Neural progenitor cell (in vitro differentiated cells): ENCODE measurements around the gene ZDHHC7. TPM values are rescaled to one million over a fixed set of nuclear protein-coding genes. Genes with fewer than 3 reads are reported as not detected.
"Not testable (repeated sequence)": the region's sequence is repeated elsewhere in the genome, so short reads cannot be mapped to it uniquely, and the experiment has no call there.

Experiments used
- DNase-seq: peaks from one replicate; pipeline ENCODE4 v3.0.0-alpha.2; 2016; ENCODE audit warnings: low spot score
- H2AFZ ChIP-seq: fragments of 200-600 bp; sonication (generic); replicated peaks from 2 replicates; pipeline ENCODE4 v1.6.1; 2016; ENCODE audit warnings: antibody characterized with exemption
- H3F3A ChIP-seq: fragments of 200-600 bp; sonication (generic); 2 replicates; pipeline ENCODE4 v1.6.1; 2016; ENCODE audit warnings: antibody characterized with exemption, low read depth
- H3K27ac ChIP-seq: fragments of 200-600 bp; sonication (generic); 2 replicates; pipeline ENCODE4 v1.5.1; 2016; ENCODE audit warnings: mild to moderate bottlenecking
- H3K27me3 ChIP-seq: fragments of 200-600 bp; sonication (generic); 2 replicates; pipeline ENCODE4 v1.6.1; 2016; ENCODE audit warnings: mild to moderate bottlenecking, moderate library complexity
- H3K36me3 ChIP-seq: fragments of 200-600 bp; sonication (generic); 2 replicates; pipeline ENCODE4 v1.5.1; 2016
- H3K4me1 ChIP-seq: fragments of 200-600 bp; sonication (generic); 2 replicates; pipeline ENCODE4 v1.6.1; 2016; ENCODE audit warnings: mixed run types
- H3K4me2 ChIP-seq: fragments of 200-600 bp; sonication (generic); 2 replicates; pipeline ENCODE4 v1.6.1; 2016
- H3K4me3 ChIP-seq: fragments of 200-600 bp; sonication (generic); 2 replicates; pipeline ENCODE4 v1.5.1; 2016
- H3K79me2 ChIP-seq: fragments of 200-600 bp; sonication (generic); 2 replicates; pipeline ENCODE4 v1.6.1; 2016; ENCODE audit warnings: low read depth
- H3K9ac ChIP-seq: fragments of 200-600 bp; sonication (generic); 2 replicates; pipeline ENCODE4 v1.6.1; 2016
- H3K9me3 ChIP-seq: fragments of 200-600 bp; sonication (generic); 2 replicates; pipeline ENCODE4 v1.5.1; 2016; ENCODE audit warnings: low read depth
- H4K20me1 ChIP-seq: fragments of 200-600 bp; sonication (generic); 2 replicates; pipeline ENCODE4 v1.6.1; 2016; ENCODE audit warnings: low read depth
- H3K27ac Mint-ChIP-seq: 3 replicates; pipeline ENCODE4 v1.8.0; 2021; ENCODE audit warnings: mixed read lengths
- H3K27me3 Mint-ChIP-seq: 2 replicates; pipeline ENCODE4 v1.8.0; 2022; ENCODE audit warnings: low read depth, mild to moderate bottlenecking, inconsistent platforms, moderate library complexity, mixed read lengths; ENCODE audit not compliant: insufficient read depth
- H3K36me3 Mint-ChIP-seq: 3 replicates; pipeline ENCODE4 v1.8.0; 2021; ENCODE audit warnings: mixed read lengths
- H3K4me1 Mint-ChIP-seq: 3 replicates; pipeline ENCODE4 v1.8.0; 2021; ENCODE audit warnings: mixed read lengths
- H3K4me3 Mint-ChIP-seq: 3 replicates; pipeline ENCODE4 v1.8.0; 2021; ENCODE audit warnings: mild to moderate bottlenecking, moderate library complexity, mixed read lengths
- H3K9me3 Mint-ChIP-seq: 3 replicates; pipeline ENCODE4 v1.8.0; 2020; ENCODE audit warnings: mixed read lengths
- EZH2 ChIP-seq: fragments of 200-600 bp; sonication (generic); IDR thresholded peaks from 2 replicates; pipeline ENCODE4 v1.6.1; 2017; ENCODE audit warnings: antibody characterized with exemption, mild to moderate bottlenecking, moderate library complexity
- EZH2phosphoT487 ChIP-seq: fragments of 200-600 bp; sonication (generic); IDR thresholded peaks from 2 replicates; pipeline ENCODE4 v1.6.1; 2017; ENCODE audit warnings: antibody characterized with exemption
- total RNA-seq: library from RNA; depleted of rRNA; stranded (reverse); fragments of >200 nt; gene quantifications from 2 replicates; pipeline ENCODE4 v1.2.3, GENCODE V29; 2015; ENCODE audit warnings: low replicate concordance
- TF ChIP-seq, protein P1 (sequence below): fragments of 200-600 bp; sonication (generic); IDR thresholded peaks from 2 replicates; pipeline ENCODE4 v1.5.1; 2017; ENCODE audit warnings: antibody characterized with exemption, mild to moderate bottlenecking

Gene ZDHHC7
- total RNA-seq, 1 donor from 2014 or later, result 57.0 TPM

DNA sequence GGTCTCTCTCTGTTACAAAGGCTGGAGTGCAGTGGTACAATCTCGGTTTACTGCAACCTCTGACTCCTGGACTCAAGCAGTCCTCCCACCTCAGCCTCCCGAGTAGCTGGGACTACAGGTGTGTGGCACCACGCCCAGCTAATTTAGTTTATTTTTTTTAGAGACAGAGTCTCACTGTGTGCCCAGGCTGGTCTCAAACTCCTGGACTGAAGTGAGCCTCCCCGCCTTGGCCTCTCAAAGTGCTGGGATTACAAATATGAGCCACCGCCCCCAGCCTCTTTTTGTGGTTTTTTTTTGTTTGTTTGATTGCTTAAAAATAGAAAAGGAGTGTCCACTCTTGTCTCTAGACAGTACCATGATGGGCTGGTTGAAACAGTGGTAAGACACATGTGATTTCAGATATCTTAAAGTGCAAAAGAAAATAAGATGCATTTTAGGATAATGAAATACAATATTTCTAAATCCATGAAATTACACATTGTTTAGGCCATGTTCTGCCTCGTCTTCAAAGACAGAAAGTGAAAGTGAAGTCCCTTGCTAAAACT lies 43.7 kb upstream of the ZDHHC7 start:
- peaks cover 20% of the 10 kb centered on the region for H3K4me1 Mint-ChIP-seq
- no peak for DNase-seq
- H3K9me3 ChIP-seq, result no peaks in the 10 kb centered on the region
- H3K27me3 Mint-ChIP-seq, result peaks cover 2% of the 10 kb centered on the region
- TF ChIP-seq EZH2 (no peak), EZH2phosphoT487 (no peak)
- TF ChIP-seq, protein P1, sequence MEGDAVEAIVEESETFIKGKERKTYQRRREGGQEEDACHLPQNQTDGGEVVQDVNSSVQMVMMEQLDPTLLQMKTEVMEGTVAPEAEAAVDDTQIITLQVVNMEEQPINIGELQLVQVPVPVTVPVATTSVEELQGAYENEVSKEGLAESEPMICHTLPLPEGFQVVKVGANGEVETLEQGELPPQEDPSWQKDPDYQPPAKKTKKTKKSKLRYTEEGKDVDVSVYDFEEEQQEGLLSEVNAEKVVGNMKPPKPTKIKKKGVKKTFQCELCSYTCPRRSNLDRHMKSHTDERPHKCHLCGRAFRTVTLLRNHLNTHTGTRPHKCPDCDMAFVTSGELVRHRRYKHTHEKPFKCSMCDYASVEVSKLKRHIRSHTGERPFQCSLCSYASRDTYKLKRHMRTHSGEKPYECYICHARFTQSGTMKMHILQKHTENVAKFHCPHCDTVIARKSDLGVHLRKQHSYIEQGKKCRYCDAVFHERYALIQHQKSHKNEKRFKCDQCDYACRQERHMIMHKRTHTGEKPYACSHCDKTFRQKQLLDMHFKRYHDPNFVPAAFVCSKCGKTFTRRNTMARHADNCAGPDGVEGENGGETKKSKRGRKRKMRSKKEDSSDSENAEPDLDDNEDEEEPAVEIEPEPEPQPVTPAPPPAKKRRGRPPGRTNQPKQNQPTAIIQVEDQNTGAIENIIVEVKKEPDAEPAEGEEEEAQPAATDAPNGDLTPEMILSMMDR, result no peak
- no peak overlapping the region for H3K4me3 ChIP-seq
- no peaks in the 10 kb centered on the region for H4K20me1 ChIP-seq
- H3K9me3 Mint-ChIP-seq, result no peaks in the 10 kb centered on the region
- H2AFZ ChIP-seq, result no peak overlapping the region
- H3K79me2 ChIP-seq, result no peaks in the 10 kb centered on the region
- no peak overlapping the region for H3K4me3 Mint-ChIP-seq
- no peaks in the 10 kb centered on the region for H3F3A ChIP-seq
- no peak overlapping the region for H3K27ac ChIP-seq
- no peak overlapping the region for H3K4me2 ChIP-seq
- peaks cover 2% of the 10 kb centered on the region for H3K36me3 Mint-ChIP-seq
- H3K9ac ChIP-seq, result no peak overlapping the region
- H3K27ac Mint-ChIP-seq, result no peak overlapping the region
- H3K36me3 ChIP-seq, result no peaks in the 10 kb centered on the region
- H3K27me3 ChIP-seq, result no peaks in the 10 kb centered on the region
- H3K4me1 ChIP-seq, result peaks cover 15% of the 10 kb centered on the region

DNA sequence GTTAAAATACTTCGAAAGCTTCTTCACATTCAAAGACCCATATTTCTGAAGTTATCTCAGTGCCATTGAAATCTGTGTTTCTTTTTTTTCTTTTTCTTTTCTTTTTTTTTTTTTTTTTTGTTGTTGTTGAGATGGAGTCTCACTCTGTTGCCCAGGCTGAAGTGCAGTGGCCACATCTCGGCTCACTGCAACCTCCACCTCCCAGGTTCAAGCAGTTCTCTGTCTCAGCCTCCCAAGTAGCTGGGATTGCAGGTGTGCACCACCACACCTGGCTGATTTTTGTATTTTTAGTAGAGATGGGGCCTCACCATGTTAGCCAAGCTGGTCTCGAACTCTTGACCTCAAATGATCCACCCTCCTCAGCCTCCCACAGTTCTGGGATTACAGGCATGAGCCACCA lies 43.0 kb upstream of the ZDHHC7 start:
- not testable (repeated sequence) for H3K4me2 ChIP-seq, H3K27ac ChIP-seq, H3K27ac Mint-ChIP-seq, H3K79me2 ChIP-seq, H2AFZ ChIP-seq, H3K9ac ChIP-seq, H4K20me1 ChIP-seq, H3K36me3 ChIP-seq, H3K9me3 Mint-ChIP-seq, H3K4me3 Mint-ChIP-seq, H3K36me3 Mint-ChIP-seq, DNase-seq, H3F3A ChIP-seq, H3K27me3 ChIP-seq, H3K4me3 ChIP-seq, H3K9me3 ChIP-seq, H3K27me3 Mint-ChIP-seq
- H3K4me1 ChIP-seq, result peaks cover 15% of the 10 kb centered on the region
- H3K4me1 Mint-ChIP-seq, result peaks cover 20% of the 10 kb centered on the region

DNA sequence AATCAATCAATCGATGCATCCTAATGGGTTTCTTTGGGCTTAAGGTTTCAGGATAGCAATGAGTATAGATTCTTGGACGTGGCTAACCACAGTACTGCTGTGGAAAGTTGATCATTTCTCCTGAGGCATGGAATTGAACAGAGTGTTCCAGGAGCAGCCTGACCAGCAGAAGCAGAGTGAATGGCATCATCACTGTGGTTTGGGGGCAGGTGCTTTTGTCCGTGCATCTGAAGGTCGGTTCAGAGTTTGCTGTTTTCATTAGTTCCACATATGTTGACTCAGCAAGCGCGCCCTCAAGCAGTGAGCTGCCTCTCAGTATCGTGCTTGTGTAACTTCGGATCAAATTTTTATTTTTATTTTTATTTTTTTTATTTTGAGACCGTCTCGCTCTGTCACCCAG lies 41.2 kb upstream of the ZDHHC7 start:
- Mint-ChIP-seq H3K27ac (no peak overlapping the region), H3K4me3 (no peak overlapping the region), H3K36me3 (peaks cover 2% of the 10 kb centered on the region), H3K4me1 (peaks cover 18% of the 10 kb centered on the region), H3K27me3 (peaks cover 4% of the 10 kb centered on the region), H3K9me3 (no peaks in the 10 kb centered on the region)
- no peaks in the 10 kb centered on the region for H3K9me3 ChIP-seq
- no peak overlapping the region for H2AFZ ChIP-seq
- H3K4me2 ChIP-seq, result no peak overlapping the region
- no peak overlapping the region for H3K4me3 ChIP-seq
- TF ChIP-seq EZH2phosphoT487, result no peak
- no peak overlapping the region for H3K9ac ChIP-seq
- no peak overlapping the region for H3K27ac ChIP-seq
- no peaks in the 10 kb centered on the region for H4K20me1 ChIP-seq
- H3K27me3 ChIP-seq, result no peaks in the 10 kb centered on the region
- H3K36me3 ChIP-seq, result no peaks in the 10 kb centered on the region
- DNase-seq, result no peak
- no peaks in the 10 kb centered on the region for H3F3A ChIP-seq
- peaks cover 15% of the 10 kb centered on the region for H3K4me1 ChIP-seq
- no peaks in the 10 kb centered on the region for H3K79me2 ChIP-seq

DNA sequence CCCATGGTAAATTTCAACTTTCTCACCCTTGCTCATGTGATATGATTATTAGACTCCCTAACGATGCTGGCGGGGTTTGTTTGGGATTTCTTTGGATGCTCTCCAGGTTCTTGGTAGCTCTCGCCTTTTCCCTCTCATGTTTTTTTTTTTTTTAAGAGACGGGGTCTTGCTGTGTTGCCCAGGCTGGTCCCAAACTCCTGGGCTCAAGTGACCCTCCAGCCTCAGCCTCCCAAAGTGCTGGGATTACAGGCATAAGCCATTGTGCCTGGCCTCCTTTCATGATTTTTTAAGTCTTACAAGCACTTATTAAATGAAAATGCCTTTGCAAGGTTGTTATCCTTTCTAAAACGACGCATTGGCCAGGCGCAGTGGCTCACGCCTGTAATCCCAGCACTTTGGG lies 40.3 kb upstream of the ZDHHC7 start:
- TF ChIP-seq EZH2phosphoT487 (no peak), EZH2 (no peak)
- TF ChIP-seq, protein P1, result no peak
- no peak overlapping the region for H3K4me3 Mint-ChIP-seq
- Histone ChIP-seq H3K9ac (no peak overlapping the region), H3K27ac (no peak overlapping the region), H3K4me3 (no peak overlapping the region), H3K79me2 (no peaks in the 10 kb centered on the region), H3K27me3 (no peaks in the 10 kb centered on the region), H3K36me3 (no peaks in the 10 kb centered on the region), H2AFZ (no peak overlapping the region), H3K4me1 (peaks cover 11% of the 10 kb centered on the region), H3K4me2 (no peak overlapping the region), H3F3A (no peaks in the 10 kb centered on the region), H4K20me1 (no peaks in the 10 kb centered on the region), H3K9me3 (no peaks in the 10 kb centered on the region)
- H3K9me3 Mint-ChIP-seq, result no peaks in the 10 kb centered on the region
- DNase-seq, result no peak
- peaks cover 10% of the 10 kb centered on the region for H3K4me1 Mint-ChIP-seq
- peaks cover 2% of the 10 kb centered on the region for H3K36me3 Mint-ChIP-seq
- H3K27me3 Mint-ChIP-seq, result peaks cover 4% of the 10 kb centered on the region
- H3K27ac Mint-ChIP-seq, result no peak overlapping the region
